Aorta (tissue), 5 donors: Measurements from ENCODE around the gene ERG28. TPM values are rescaled to one million over a fixed set of nuclear protein-coding genes. Genes with fewer than 3 reads are reported as not detected.

Experiments
- ATAC-seq: fragments of 200-7000 bp; cut with Tn5 transposase; one replicate; pipeline ENCODE4 v1.9.1; 2022; ENCODE audit warnings: moderate library complexity; ENCODE audit not compliant: low FRiP score
- DNase-seq, 2 donors: peaks; one replicate each; pipeline ENCODE4 v3.0.0-alpha.2; 2020
- H3K27ac ChIP-seq, 2 donors: one replicate each; pipeline ENCODE4 v1.5.1; 2013; ENCODE audit warnings: low read length in 2 of 2, mild to moderate bottlenecking in 2 of 2, moderate library complexity in 2 of 2, control low read depth in 1 of 2, inconsistent platforms in 1 of 2, low read depth in 1 of 2
- H3K27me3 ChIP-seq, 2 donors: one replicate each; pipeline ENCODE4 v1.6.1; 2013; ENCODE audit warnings: control low read depth in 1 of 2, low read length in 1 of 2, mild to moderate bottlenecking in 1 of 2, moderate library complexity in 1 of 2; ENCODE audit not compliant: insufficient read depth in 2 of 2, control insufficient read depth in 1 of 2
- H3K36me3 ChIP-seq, 2 donors: one replicate each; pipeline ENCODE4 v1.6.1; 2013; ENCODE audit warnings: control low read depth in 1 of 2, low read length in 1 of 2, mild to moderate bottlenecking in 1 of 2; ENCODE audit not compliant: insufficient read depth in 2 of 2, control insufficient read depth in 1 of 2
- H3K4me1 ChIP-seq, 2 donors: one replicate each; pipeline ENCODE4 v1.6.1; 2013; ENCODE audit warnings: low read length in 2 of 2, control low read depth in 1 of 2, mild to moderate bottlenecking in 1 of 2, moderate library complexity in 1 of 2; ENCODE audit not compliant: insufficient read depth in 2 of 2, control insufficient read depth in 1 of 2
- H3K4me3 ChIP-seq, 2 donors: one replicate each; pipeline ENCODE4 v1.5.1; 2013; ENCODE audit warnings: low read length in 2 of 2, control low read depth in 1 of 2, mild to moderate bottlenecking in 1 of 2
- H3K9me3 ChIP-seq: one replicate; pipeline ENCODE4 v1.6.1; 2013; ENCODE audit warnings: mild to moderate bottlenecking, low read length; ENCODE audit not compliant: control insufficient read depth
- WGBS, 2 donors: extraction: QIAGEN DNeasy Blood & Tissue Kit; methylation state at CpG; one replicate each; pipeline ENCODE4 v1.1.7; 2013; 5-methylcytosine and 5-hydroxymethylcytosine counted together
- intact Hi-C, 2 donors: fragments of 100-400 bp; cut with DNase I; formaldehyde crosslinking; loops; one replicate each; pipeline versions ENCODE4 v1.14.2 to v1.15.0; 2022
- long read RNA-seq, 2 donors: library from polyadenylated mRNA; unstranded; transcript quantifications; one replicate each; pipeline ENCODE4 v2.0.0, GENCODE V29; 2020 to 2021
- polyA plus RNA-seq, 2 donors: library from polyadenylated mRNA; stranded (reverse); fragments of 200-250 nt; gene quantifications; one replicate each; pipeline ENCODE4 v1.2.3, GENCODE V29; 2013
- total RNA-seq, 2 donors: library from RNA; stranded (reverse); fragmentation: NEBNext Ultra II Directional; extraction: Animal tissue kit (Norgen Biotek cat#: 25700); gene quantifications; one replicate each; pipeline ENCODE4 v1.2.1, GENCODE V29; 2021
- donor health status: healthy with polysubstance abuse.
- donor health status: Bipolar disorder and iron deficiency.
- donor health status: DM: no; HTN: no; CAD: no.
- donor health status: DM: no; HTN: no; CAD: no.
- donor health status: DM: yes; HTN: yes; CAD: no.

Gene ERG28
- total RNA-seq (10 to 100 TPM; 10.4 to 11.5 TPM), polyA plus RNA-seq (10 to 100 TPM; 10.9 to 11.9 TPM)
- long read RNA-seq, donor 1, transcript ERG28-201 (5 exons, 2,633 nt), result major isoform, 35 of 42 reads
- long read RNA-seq, donor 1, partial matches to known transcripts, result 1 of 42 reads
- long read RNA-seq, donor 1, other reads (novel, unspliced or antisense), result 6 of 42 reads
- long read RNA-seq, donor 2, transcript ERG28-201 (5 exons, 2,633 nt), result major isoform, 22 of 26 reads
- long read RNA-seq, donor 2, partial matches to known transcripts, result 2 of 26 reads
- long read RNA-seq, donor 2, other reads (novel, unspliced or antisense), result 2 of 26 reads

DNA sequence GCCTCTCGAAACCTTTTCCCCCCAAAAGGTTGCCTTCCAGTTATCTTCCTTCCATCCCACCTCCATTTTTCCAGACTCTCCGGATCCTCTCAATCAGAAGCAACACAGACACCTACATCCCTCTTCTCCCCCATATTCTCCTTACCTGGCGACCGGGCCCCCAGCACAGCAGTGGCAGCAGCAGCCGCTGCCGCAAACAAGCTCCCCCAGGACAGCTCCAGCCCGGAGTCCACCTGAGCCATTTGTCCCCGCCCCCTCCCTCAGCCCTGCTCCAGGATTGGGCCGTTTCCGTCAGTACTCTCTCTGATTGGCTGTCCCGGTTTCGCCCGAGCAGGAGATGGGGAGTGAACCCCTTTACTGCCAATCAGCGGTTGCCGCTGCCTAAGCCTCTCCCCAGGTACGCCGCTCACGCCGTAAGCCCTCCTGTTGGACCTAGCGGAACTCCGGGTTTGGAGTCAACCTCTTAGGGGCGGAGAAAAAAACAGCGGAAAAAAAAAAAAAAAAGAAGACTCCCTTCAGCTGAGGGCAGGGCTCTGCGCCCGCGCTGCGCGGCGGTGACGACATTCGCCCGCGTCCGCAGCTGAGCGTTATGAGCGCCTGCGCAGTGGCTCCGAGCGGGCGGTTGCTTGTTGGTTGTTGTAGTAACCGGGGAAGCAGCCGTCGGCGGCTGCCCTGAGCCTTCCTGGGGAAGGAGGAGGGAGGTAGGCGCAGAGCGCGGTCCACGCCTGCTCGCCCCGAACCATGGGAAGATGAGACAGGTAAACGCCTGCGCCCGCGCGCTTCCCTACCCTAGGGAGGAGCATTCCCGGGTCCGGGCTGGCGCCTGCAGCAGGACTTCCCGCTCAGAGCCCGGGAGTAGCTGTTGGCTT is at the start of gene ERG28, which contains the start of gene TTLL5:
Gene ERG28, minus strand, starts transcription at position 247 of the 869 bp plus-strand sequence. CDS start 3,374 bp downstream, outside the sequence.
Gene TTLL5, plus strand, starts transcription at position 617 of the 869 bp plus-strand sequence. CDS start 1,904 bp downstream, outside the sequence.
- Histone ChIP-seq H3K27me3 (no peaks in the 10 kb centered on the region), H3K36me3 (peaks cover 3 to 5% of the 10 kb centered on the region in 2 donors), H3K9me3 (no peaks in the 10 kb centered on the region), H3K27ac (peak within 1 kb of the TSS in 1 of 2 donors; percentile 82), H3K4me3 (peak within 1 kb of the TSS; percentile 96 to 97), H3K4me1 (no peaks in the 10 kb centered on the region)
- ATAC-seq (peak; percentile 98), DNase-seq (peak; percentile 98)
- WGBS, 2 donors, result 0 to 1% methylated on average over 59 to 60 of the region's 60 CpGs
- intact Hi-C loops, result no loop called here

DNA sequence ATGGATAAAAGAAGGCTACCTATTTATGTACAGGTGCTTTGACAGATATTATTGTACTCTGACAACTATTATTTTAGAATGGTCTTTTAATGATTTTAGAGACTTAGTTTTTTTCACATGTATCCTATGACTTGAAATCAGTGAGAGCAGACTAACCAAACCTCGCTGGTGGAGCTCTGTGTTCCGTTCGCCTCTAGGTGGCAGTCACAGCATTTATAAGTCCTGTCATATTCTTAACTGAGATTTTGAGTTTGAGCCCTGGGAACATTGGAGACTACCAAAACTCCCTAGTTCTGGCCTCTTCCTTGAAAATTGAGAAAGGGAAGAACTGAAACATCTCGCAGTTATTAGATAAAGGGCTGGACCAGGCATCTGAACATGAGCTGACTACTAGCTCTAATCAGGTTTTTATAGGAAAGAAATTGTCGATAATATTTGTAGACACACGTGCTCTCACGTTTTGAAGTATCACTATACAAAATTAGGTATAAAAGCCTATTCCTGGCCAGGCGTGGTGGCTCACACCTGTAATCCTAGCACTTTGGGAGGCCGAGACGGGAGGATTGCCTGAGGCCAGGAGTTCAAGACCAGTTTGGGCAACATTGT is 48.6 kb upstream of the ERG28 start:
- peak; percentile 79 to 82 for DNase-seq
- H3K4me1 ChIP-seq, result peaks cover 0 to 5% of the 10 kb centered on the region in 2 donors
- H3K36me3 ChIP-seq, result no peaks in the 10 kb centered on the region
- 49 to 50% methylated on average over 10 of the region's 10 CpGs for WGBS, 2 donors
- no peaks in the 10 kb centered on the region for H3K27me3 ChIP-seq
- no peak overlapping the region for H3K4me3 ChIP-seq
- no peaks in the 10 kb centered on the region for H3K9me3 ChIP-seq
- H3K27ac ChIP-seq, result no peak overlapping the region
- ATAC-seq, result peak; percentile 87
- intact Hi-C loops, result loop anchor here (5.0 to 10.0 kb wide), 2 partner anchors 643 to 645 kb away; no protein-coding TSS in a partner anchor

DNA sequence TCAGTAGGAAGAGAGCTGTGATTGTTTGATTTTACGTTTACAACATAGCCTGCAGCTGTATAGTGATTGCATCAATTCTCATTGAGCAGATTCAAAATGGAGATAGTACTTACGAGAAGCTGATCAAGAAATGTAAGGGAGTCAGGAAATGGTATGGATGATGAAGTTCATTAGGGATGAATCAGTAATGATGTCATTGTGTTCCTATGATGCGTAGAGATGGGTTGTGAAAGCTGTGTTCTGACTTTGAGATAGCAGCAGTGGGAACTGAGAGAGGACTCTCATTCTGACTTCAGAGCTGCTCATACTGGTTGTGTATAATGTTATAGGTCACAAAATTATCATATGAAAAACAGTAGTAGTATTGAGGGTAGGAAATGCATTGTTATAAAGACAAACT is 44.3 kb upstream of the ERG28 start:
- intact Hi-C loops, result loop anchor here (5.0 to 10.0 kb wide), 2 partner anchors 647 to 650 kb away; no protein-coding TSS in a partner anchor
- no peak overlapping the region for H3K27ac ChIP-seq
- H3K4me3 ChIP-seq, result no peak overlapping the region
- H3K27me3 ChIP-seq, result no peaks in the 10 kb centered on the region
- DNase-seq (no peak), ATAC-seq (no peak)
- peaks cover 0 to 3% of the 10 kb centered on the region in 2 donors for H3K4me1 ChIP-seq
- 95 to 98% methylated on average over 3 of the region's 3 CpGs for WGBS, 2 donors
- no peaks in the 10 kb centered on the region for H3K9me3 ChIP-seq
- H3K36me3 ChIP-seq, result no peaks in the 10 kb centered on the region

- intact Hi-C loops, result loop anchor here in 1 of 2 donors (10.0 kb wide), 1 partner anchor 651 kb away; no protein-coding TSS in a partner anchor
- H3K27ac ChIP-seq, result no peak overlapping the region
Measured at GRCh38 chr14:75703467-75703866, 42.8 kb upstream of the ERG28 start.

GRCh38 chr14:75702616-75703261 is 42.1 kb upstream of the ERG28 start:
- Histone ChIP-seq H3K4me3 (no peak overlapping the region), H3K27me3 (no peaks in the 10 kb centered on the region), H3K9me3 (no peaks in the 10 kb centered on the region), H3K27ac (peak overlapping the region; percentile 63 to 88), H3K36me3 (peaks cover 0 to 2% of the 10 kb centered on the region in 2 donors), H3K4me1 (peaks cover 0 to 3% of the 10 kb centered on the region in 2 donors)
- ATAC-seq, result peak; percentile 80
- intact Hi-C loops, result loop anchor here in 1 of 2 donors (10.0 kb wide), 1 partner anchor 652 kb away; no protein-coding TSS in a partner anchor
- WGBS, 2 donors, result 24 to 31% methylated on average over 3 of the region's 3 CpGs
- no peak for DNase-seq

More at GRCh38 chr14:75703467-75703866, 42.8 kb upstream of the ERG28 start:
- H3K27me3 ChIP-seq, result no peaks in the 10 kb centered on the region
- no peaks in the 10 kb centered on the region for H3K9me3 ChIP-seq
- whole genome bisulfite sequencing, 2 donors, result 69 to 73% methylated on average over 1 of the region's 1 CpG
- no peaks in the 10 kb centered on the region for H3K36me3 ChIP-seq
- peaks cover 0 to 3% of the 10 kb centered on the region in 2 donors for H3K4me1 ChIP-seq
- DNase-seq (no peak), ATAC-seq (no peak)
- H3K4me3 ChIP-seq, result no peak overlapping the region

- no peak overlapping the region for H3K4me3 ChIP-seq
- H3K9me3 ChIP-seq, result no peaks in the 10 kb centered on the region
- ATAC-seq, result peak; percentile 42
- intact Hi-C loops, result loop anchor here in 1 of 2 donors (10.0 kb wide), 1 partner anchor 653 kb away; no protein-coding TSS in a partner anchor
- peaks cover 0 to 2% of the 10 kb centered on the region in 2 donors for H3K36me3 ChIP-seq
- WGBS, 2 donors, result 2 to 6% methylated on average over 2 of the region's 2 CpGs
- peaks cover 0 to 3% of the 10 kb centered on the region in 2 donors for H3K4me1 ChIP-seq
- H3K27me3 ChIP-seq, result no peaks in the 10 kb centered on the region
- peak overlapping the region; percentile 31 to 89 for H3K27ac ChIP-seq
- DNase-seq, result no peak
Measured at GRCh38 chr14:75702122-75702521, 41.4 kb upstream of the ERG28 start.

DNA sequence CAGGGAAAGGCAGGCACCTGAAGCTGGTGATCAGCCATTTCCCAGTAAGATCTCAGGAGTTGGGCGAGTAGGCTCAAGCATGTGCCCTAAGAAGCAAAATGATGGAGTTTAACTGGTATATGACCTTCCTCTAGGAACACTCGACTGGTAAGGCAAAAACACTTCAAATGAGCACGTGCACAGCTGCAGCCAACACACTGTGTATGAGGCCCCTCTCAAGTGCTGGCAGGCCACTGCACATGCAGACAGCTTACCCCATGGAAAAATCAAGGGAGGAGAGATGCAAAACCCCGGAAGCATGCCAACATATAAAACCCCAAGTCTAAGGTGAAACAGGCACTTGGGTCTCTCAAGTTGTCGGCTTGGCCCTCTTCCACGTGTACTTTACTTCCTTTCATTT is 39.6 kb upstream of the ERG28 start:
- Histone ChIP-seq H3K9me3 (no peaks in the 10 kb centered on the region), H3K4me3 (no peak overlapping the region), H3K27ac (no peak overlapping the region), H3K27me3 (no peaks in the 10 kb centered on the region), H3K36me3 (peaks cover 0 to 2% of the 10 kb centered on the region in 2 donors), H3K4me1 (peaks cover 0 to 3% of the 10 kb centered on the region in 2 donors)
- DNase-seq (no peak), ATAC-seq (no peak)
- 92 to 94% methylated on average over 6 of the region's 6 CpGs for WGBS, 2 donors
- intact Hi-C loops, result loop anchor here in 1 of 2 donors (10.0 kb wide), 1 partner anchor 655 kb away; no protein-coding TSS in a partner anchor
